ENCODE measurements around the gene PI3. TPM values are rescaled to one million over a fixed set of nuclear protein-coding genes. Genes with fewer than 3 reads are reported as not detected.

Gene PI3
- total and polyA plus RNA-seq, 9 of the 15 experiments (the other 6 are each of a cell fraction or from before 2014, with no cell fraction given), result not detected

- Histone ChIP-seq H3K27ac (ENCODE audit: extremely low read depth, low read depth, low read length) (no peak overlapping the region), H3K9me3 (replicated peaks; ENCODE audit: control insufficient read depth, insufficient read depth, low read depth, low read length) (no peaks in the 10 kb centered on the region), H3K27me3 (ENCODE audit: control insufficient read depth in 2 of 2, insufficient read depth in 2 of 2, low read length in 2 of 2) (no peaks in the 10 kb centered on the region; a peak in 1 of 5 replicates), H3K36me3 (ENCODE audit: control insufficient read depth, insufficient read depth, low read length) (no peaks in the 10 kb centered on the region), H3K4me3 (no peak overlapping the region), H4K20me1 (replicated peaks; ENCODE audit: control insufficient read depth, insufficient read depth, low read length) (0 out of 2 replicates have a peak, but pooled peaks cover 6% of the 10 kb centered on the region), H3K79me2 (ENCODE audit: control insufficient read depth, insufficient read depth, low read length) (no peaks in the 10 kb centered on the region), H3K9me1 (ENCODE audit: control insufficient read depth, insufficient read depth, low read length) (no peaks in the 10 kb centered on the region), H2AFZ (ENCODE audit: low read depth, low read length) (no peak overlapping the region), H3K9ac (ENCODE audit: insufficient read depth in 1 of 2, low read depth in 2 of 2, low read length in 2 of 2) (no peak overlapping the region), H3K4me1 (replicated peaks in 1 of 2; ENCODE audit: control insufficient read depth in 2 of 2, insufficient read depth in 2 of 2, low read length in 2 of 2) (no peaks in the 10 kb centered on the region), H3K4me2 (ENCODE audit: insufficient read depth, low read length) (no peak overlapping the region)
- FAIRE-seq (no peak), DNase-seq (ENCODE audit: extremely low read depth in 1 of 4, low spot score in 3 of 4) (no peak), ATAC-seq (no peak)
- 4% methylated on average over 3 of the region's 3 CpGs for WGBS (ENCODE audit: insufficient coverage, low coverage, missing lambda C conversion rate)
- no TSS peak for BruUV-seq (replicated peaks)
- CTCF ChIA-PET (ENCODE audit: low intra/inter-chr PET ratio), result no interaction called here
- in situ Hi-C loops (cut with MboI) (no loop called here), intact Hi-C loops (cut with micrococcal nuclease) (no loop called here)
- POLR2A ChIA-PET, result no interaction called here
- TF ChIP-seq ERF (CRISPR knock-in tag; IDR thresholded peaks at IDR 0.05) (no peak), ZBTB7A (IDR thresholded peaks at IDR 0.05; ENCODE audit: borderline replicate concordance, control insufficient read depth, low read depth, low read length) (no peak), FOXJ3 (CRISPR knock-in tag; IDR thresholded peaks at IDR 0.05) (no peak), ZKSCAN8 (CRISPR knock-in tag; IDR thresholded peaks at IDR 0.05) (no peak), CBX1 (IDR thresholded peaks at IDR 0.05; ENCODE audit: low read depth) (no peak), RBM39 (optimal IDR thresholded peaks at IDR 0.05; ENCODE audit: low read depth, low read length) (no peak), PHB2 (IDR thresholded peaks at IDR 0.05; ENCODE audit: low read depth) (no peak), ZNF175 (CRISPR knock-in tag; IDR thresholded peaks at IDR 0.05; ENCODE audit: low read depth) (no peak), PRMT5 (CRISPR knock-in tag; IDR thresholded peaks at IDR 0.05) (no peak), RFX7 (CRISPR knock-in tag; IDR thresholded peaks at IDR 0.05) (no peak)
- TF ChIP-seq, protein P1, sequence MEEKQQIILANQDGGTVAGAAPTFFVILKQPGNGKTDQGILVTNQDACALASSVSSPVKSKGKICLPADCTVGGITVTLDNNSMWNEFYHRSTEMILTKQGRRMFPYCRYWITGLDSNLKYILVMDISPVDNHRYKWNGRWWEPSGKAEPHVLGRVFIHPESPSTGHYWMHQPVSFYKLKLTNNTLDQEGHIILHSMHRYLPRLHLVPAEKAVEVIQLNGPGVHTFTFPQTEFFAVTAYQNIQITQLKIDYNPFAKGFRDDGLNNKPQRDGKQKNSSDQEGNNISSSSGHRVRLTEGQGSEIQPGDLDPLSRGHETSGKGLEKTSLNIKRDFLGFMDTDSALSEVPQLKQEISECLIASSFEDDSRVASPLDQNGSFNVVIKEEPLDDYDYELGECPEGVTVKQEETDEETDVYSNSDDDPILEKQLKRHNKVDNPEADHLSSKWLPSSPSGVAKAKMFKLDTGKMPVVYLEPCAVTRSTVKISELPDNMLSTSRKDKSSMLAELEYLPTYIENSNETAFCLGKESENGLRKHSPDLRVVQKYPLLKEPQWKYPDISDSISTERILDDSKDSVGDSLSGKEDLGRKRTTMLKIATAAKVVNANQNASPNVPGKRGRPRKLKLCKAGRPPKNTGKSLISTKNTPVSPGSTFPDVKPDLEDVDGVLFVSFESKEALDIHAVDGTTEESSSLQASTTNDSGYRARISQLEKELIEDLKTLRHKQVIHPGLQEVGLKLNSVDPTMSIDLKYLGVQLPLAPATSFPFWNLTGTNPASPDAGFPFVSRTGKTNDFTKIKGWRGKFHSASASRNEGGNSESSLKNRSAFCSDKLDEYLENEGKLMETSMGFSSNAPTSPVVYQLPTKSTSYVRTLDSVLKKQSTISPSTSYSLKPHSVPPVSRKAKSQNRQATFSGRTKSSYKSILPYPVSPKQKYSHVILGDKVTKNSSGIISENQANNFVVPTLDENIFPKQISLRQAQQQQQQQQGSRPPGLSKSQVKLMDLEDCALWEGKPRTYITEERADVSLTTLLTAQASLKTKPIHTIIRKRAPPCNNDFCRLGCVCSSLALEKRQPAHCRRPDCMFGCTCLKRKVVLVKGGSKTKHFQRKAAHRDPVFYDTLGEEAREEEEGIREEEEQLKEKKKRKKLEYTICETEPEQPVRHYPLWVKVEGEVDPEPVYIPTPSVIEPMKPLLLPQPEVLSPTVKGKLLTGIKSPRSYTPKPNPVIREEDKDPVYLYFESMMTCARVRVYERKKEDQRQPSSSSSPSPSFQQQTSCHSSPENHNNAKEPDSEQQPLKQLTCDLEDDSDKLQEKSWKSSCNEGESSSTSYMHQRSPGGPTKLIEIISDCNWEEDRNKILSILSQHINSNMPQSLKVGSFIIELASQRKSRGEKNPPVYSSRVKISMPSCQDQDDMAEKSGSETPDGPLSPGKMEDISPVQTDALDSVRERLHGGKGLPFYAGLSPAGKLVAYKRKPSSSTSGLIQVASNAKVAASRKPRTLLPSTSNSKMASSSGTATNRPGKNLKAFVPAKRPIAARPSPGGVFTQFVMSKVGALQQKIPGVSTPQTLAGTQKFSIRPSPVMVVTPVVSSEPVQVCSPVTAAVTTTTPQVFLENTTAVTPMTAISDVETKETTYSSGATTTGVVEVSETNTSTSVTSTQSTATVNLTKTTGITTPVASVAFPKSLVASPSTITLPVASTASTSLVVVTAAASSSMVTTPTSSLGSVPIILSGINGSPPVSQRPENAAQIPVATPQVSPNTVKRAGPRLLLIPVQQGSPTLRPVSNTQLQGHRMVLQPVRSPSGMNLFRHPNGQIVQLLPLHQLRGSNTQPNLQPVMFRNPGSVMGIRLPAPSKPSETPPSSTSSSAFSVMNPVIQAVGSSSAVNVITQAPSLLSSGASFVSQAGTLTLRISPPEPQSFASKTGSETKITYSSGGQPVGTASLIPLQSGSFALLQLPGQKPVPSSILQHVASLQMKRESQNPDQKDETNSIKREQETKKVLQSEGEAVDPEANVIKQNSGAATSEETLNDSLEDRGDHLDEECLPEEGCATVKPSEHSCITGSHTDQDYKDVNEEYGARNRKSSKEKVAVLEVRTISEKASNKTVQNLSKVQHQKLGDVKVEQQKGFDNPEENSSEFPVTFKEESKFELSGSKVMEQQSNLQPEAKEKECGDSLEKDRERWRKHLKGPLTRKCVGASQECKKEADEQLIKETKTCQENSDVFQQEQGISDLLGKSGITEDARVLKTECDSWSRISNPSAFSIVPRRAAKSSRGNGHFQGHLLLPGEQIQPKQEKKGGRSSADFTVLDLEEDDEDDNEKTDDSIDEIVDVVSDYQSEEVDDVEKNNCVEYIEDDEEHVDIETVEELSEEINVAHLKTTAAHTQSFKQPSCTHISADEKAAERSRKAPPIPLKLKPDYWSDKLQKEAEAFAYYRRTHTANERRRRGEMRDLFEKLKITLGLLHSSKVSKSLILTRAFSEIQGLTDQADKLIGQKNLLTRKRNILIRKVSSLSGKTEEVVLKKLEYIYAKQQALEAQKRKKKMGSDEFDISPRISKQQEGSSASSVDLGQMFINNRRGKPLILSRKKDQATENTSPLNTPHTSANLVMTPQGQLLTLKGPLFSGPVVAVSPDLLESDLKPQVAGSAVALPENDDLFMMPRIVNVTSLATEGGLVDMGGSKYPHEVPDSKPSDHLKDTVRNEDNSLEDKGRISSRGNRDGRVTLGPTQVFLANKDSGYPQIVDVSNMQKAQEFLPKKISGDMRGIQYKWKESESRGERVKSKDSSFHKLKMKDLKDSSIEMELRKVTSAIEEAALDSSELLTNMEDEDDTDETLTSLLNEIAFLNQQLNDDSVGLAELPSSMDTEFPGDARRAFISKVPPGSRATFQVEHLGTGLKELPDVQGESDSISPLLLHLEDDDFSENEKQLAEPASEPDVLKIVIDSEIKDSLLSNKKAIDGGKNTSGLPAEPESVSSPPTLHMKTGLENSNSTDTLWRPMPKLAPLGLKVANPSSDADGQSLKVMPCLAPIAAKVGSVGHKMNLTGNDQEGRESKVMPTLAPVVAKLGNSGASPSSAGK (IDR thresholded peaks at IDR 0.05), result no peak
- TF ChIP-seq, protein P2, sequence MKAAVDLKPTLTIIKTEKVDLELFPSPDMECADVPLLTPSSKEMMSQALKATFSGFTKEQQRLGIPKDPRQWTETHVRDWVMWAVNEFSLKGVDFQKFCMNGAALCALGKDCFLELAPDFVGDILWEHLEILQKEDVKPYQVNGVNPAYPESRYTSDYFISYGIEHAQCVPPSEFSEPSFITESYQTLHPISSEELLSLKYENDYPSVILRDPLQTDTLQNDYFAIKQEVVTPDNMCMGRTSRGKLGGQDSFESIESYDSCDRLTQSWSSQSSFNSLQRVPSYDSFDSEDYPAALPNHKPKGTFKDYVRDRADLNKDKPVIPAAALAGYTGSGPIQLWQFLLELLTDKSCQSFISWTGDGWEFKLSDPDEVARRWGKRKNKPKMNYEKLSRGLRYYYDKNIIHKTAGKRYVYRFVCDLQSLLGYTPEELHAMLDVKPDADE (conservative IDR thresholded peaks at IDR 0.05; ENCODE audit: control insufficient read depth, low read depth, low read length), result no peak
Measured at GRCh38 chr20:45153147-45153546, 21.6 kb upstream of the PI3 start.

Measured in K562 (cell line).